T-helper 2 cell treated with Interferon-gamma antibody and Interleukin-4, amounts not matched to agents 100 ng/mL and 5 ng/mL, for 36 hours (primary cell): ENCODE results near the gene TEX261. TPM values are rescaled to one million over a fixed set of nuclear protein-coding genes. Genes with fewer than 3 reads are reported as not detected.

Experiments used
- intact Hi-C: fragments of 100-400 bp; cut with micrococcal nuclease; formaldehyde crosslinking; loops from one replicate; pipeline ENCODE4 v1.15.1; 2023
- total RNA-seq: library from RNA; stranded (reverse); gene quantifications from 2 replicates; pipeline ENCODE4 v1.2.3, GENCODE V29; 2022

Gene TEX261
- total RNA-seq, 1 donor from 2014 or later, result 49.5 TPM

DNA sequence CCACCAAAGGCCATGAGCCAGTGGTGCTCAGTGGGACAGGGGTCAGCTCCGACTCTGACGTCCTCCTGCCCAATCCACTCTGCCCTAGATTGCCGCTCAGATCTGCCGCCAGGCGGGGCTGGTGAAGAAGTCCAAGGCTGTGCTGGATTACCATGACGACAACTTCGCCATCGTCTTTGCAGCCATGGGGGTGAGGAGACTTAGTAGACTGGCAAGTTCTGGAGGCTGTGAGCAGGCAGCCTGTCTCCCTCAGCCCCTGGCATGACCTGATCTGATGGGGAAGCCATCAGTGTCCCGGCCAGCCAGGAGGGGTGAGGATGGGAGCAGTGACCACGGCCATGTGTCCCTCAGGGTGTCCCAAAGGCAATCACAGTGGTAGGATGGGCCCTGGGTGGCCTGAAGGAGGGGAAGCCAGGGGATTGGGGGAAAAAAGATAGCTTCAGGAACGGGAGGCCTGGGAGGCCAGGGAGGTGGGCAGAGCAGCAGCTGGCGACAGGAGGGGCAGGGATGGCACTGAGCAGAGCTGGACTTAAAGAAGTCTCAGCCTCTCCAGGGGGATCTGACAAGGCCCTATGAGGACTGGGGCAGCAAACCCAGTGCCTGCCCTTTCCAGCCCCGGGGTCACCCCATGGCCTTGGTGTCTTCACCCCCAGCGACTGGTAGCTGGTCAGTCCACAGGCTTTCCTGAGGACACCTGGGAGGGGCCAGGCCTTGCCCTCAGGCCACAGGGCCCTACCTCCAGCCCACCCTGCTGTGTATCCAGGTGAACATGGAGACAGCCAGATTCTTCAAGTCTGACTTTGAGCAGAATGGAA is 33.6 kb downstream of the TEX261 start:
- intact Hi-C loops, result no loop called here

DNA sequence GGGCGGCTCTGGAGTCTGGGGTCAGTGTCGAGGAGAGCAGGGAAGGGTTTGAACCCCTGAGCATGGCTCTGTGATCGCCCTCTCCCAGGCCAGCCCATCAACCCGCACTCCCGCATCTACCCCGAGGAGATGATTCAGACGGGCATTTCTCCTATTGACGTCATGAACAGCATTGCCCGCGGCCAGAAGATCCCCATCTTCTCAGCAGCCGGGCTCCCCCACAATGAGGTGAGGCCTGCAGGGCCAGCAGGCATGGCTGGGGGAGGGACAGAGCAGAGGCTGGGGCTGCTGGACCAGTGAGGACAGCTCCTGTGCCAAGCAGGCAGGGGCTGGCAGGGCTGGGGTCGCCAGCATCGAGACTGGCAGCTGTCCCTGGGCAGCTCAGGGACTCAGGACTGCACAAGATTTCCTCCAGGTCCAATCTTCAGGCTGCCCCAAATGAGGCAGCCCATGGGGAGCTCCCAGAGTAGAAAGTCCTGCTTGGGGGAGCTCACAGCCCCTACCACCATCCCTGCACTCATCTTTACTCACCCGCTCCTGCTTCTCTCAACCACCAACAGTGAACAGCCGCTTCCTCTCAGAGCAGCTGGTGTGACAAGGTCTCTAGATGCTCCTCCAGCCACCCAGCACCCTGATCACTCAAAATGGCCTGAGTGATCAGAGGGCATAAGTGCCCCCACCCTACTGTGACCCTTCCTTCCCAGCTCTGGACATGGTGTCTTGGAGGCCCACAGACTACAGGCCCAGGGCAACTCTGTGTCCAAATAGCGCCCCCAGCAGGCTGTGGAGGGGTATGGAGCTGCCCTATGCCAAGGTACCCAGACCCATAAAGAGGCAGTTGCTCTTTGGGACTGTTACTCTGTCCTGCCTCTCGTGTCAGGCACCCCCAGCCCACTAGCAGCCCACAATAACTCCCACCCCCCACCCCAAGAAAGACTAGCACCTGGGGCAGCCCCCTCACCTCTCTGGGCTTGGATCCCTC is 34.5 kb downstream of the TEX261 start:
- intact Hi-C loops, result no loop called here

DNA sequence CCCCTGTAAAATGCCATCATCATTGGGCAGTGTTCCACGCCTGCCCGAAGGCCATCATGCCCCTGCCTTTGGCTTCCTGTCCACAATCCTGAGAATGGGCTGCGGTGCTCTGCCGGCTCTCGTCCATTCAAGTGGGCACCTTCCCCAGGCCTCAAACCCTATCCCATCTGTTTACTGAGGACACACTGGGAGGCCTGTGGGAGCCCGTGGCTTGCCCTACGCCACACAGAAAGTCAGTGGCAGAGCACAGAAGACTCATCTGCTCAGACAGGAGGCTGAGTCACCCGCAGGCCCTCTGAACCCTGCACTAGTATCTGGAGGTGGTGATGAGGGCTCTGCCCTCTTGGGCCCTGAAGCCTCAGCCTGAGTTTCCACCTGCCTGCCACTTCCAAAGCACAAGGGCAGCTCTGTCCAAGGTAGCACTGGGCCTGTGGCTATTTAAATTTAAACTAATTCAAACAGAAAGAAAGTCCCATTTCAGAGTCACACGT is 35.4 kb downstream of the TEX261 start:
- intact Hi-C loops, result no loop called here

DNA sequence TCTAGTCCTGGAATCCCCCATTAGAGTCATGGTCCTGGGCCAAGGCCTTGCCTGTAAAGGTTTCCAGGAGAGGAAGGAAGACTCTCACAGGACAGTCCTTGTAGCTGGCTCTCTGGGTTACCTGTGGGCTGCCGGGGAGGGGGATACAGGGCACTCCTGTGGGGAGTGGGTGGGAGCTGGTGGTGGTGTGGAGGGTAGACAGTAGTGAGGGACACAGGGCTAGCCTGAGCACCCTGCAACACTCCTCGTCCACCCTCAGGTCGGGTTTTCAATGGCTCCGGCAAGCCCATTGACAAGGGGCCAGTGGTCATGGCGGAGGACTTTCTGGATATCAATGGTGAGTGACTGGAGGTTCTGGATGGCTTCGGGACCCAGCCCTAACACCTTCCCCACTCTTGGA is 35.9 kb downstream of the TEX261 start:
- intact Hi-C loops, result no loop called here

DNA sequence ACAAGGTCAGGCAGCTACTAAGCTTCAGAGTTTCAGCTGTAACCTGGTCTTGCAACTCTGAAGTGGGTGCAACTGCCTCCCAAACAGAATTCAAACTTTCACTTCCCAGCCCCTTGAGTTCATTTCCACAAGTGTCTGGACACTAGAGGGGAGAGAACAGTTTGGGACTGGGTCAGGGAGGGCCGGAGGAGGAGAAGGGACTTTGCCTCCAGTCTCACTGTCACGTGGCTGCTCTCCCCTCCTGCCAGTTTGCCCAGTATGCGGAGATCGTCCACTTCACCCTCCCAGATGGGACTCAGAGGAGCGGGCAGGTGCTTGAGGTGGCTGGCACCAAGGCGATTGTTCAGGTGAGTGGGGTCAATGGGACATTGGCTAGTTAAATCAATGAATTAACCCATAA is 36.9 kb downstream of the TEX261 start:
- intact Hi-C loops, result no loop called here

DNA sequence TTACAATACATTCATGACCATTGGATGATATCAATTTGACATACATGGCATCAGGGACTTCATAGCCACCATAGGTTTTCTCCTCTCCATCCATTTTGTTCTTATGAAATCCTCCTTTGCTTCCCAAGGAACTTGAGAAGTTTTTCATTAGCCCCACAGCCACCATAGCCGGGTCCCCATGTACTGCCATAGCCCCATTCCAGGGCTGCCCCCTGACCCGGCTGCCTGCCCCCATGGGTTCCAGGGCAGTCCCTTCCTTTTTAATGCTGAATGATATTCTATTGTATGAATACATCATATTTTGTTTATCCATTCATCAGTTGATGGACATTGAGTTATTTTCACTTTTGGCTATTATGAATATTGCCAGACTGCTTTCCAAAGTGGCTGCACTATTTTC is 38.5 kb downstream of the TEX261 start:
- intact Hi-C loops, result no loop called here

DNA sequence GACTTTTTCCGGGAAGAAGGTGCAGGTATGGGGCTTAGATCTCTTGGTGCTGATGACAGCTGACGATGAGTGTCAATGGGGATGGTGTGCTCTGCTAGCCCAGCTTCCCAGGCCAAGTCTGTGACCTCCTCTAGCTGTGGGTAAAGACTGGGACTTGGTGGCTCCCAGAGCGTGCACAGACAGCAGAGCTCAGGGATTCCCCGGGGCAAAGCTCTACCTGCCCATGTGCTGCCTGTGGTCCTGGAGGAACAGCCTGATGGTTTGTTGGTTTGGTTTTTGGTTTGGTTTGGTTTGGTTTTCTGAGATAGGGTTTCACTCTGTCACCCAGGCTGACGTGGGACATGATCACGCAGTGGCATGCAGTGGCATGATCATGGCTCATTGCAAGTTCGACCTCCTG is 39.8 kb downstream of the TEX261 start:
- intact Hi-C loops, result no loop called here

DNA sequence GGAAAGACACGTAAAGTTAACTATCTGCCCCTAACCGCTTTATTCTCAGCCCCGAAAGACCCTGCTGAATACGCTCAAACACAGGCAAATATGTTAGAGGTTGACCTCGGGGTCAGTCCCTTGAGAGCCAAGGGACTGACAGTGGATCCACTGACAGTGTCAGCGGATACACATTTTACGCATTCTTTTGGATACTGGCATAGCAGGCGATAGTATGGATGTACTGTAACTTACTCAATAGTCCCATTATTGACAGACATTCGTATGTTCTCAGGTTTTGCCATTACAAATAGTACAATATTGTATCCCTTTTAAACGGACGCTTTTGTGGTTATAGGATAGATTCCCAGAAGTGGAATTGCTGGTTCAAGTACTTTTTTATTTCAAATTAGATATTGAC is 45.6 kb downstream of the TEX261 start:
- intact Hi-C loops, result loop anchor here (5.0 to 10.0 kb wide), 2 partner anchors 43 to 294 kb away; partner anchors contain the start of gene TEX261

DNA sequence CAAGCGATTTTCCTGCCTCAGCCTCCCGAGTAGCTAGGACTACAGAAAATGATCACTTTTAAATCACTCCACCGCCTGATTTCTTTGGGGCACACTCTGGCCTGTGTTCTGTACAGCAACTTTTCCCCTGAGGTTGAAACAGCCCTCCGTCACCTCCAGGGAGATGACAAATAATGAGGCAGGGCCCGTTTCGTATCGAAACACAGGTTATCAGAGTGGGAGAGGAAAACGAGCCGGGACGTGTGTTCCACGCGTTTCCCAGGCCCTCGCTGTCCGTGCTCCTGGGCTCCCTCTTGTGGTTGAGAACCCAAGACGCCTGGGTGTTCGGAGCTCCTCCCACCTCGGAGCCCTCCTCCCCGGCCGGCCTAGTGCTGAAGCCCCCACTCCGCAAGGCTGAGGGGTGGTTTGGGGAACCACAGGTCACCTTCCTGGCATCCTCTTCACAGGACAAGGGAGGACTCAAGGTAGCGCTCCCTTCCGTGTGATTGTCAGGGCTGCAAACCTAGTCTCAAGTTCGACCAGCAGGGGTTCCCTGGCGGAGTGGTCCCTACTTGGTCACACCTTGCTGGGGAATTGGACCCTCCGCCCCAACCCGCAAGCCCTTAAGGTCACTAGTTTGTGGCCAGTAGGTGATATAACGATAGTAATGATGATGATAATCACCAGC is 46.2 kb downstream of the TEX261 start:
- intact Hi-C loops, result loop anchor here (1.0 to 10.0 kb wide), 3 partner anchors 44 to 294 kb away; partner anchors contain the start of gene TEX261

DNA sequence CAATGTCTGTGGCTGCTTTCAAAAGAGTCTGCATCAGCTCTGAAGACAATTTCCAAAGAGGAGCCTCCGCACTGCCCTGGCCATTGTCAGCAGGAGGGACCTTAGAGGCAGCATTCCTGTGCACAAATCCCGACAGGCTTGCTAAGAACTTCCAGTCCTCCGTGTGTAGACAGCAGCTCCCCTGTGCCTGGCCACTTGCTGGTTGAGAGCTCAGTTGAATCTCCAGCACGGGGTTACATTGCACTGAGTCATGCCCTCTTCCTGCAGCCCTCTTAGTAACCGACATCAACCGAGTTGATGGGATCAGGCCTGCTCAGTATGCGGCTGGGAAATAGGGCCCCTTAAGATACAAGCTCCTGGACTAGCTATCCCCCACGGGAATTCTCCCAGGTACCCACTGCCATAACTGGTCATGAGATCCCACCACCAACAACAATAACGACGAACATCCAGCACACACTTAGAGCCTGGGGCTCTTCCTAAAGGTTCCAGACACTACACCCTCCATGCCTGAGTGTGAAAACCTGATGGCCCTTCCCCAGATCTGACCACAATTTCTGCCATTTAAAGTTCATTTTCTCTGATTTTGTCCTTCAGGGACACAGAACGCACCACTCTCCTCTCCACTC is 47.0 kb downstream of the TEX261 start:
- intact Hi-C loops, result loop anchor here (1.0 to 10.0 kb wide), 6 partner anchors 45 to 643 kb away; partner anchors contain the start of gene TEX261

DNA sequence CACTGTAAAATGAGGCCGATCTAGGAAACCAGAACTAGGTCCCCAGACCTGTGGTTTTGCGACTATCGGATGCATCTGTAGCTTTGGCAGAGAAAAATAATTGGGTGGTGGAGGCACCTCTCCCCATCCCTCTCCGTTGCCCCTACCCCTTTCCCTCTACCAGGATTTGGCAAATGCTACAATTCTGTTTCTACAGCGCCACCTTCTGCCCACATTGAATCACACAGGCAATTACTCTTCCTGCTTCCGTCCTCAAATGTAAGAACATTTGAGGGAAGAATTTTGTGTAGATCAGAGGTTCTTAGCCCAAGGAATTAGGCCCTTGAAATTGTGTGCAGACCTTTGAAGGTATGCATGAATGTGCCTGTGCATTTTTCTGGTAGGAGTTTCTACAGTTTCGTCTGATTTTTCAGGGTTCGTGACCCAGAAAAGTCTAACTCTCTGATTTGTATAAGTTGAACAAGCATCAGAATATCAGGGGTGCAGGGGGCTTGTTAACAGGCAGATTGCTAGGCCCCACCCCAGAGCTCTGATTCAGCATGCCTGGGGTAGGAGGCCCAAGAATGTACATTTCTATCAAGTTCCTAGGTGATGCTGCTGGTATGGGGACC is 47.7 kb downstream of the TEX261 start:
- intact Hi-C loops, result loop anchor here (1.0 to 10.0 kb wide), 5 partner anchors 45 to 642 kb away; partner anchors contain the start of gene TEX261

DNA sequence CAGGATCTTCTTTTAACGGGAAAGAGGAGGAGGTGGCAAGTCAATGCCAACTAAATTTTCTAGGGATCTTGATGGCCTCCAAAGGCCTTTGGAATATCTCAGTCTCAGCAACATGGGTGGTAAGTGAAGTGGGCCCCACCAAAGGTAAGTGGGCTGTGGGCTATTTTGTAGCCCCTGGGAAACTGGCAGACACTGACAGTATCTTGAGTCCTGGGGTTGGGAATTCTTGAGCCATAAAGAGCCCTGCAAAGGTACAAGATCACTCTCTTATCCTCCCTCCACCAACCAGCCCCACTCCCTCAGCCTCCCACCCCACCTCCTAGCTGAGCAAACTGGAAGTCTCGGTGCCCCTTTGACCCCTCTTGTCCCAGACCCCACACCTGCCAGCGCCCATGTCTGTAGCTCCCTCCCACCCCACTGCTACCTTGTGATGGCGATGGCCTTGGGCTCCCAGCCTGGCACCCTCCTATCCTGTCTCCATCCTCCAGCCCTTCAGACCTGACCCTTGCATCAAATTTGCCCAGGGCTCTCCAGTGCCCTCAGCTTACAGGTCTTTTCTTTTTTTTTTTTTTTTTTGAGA is 50.5 kb downstream of the TEX261 start:
- intact Hi-C loops, result loop anchor here (10.0 kb wide), 1 partner anchor 289 kb away; no protein-coding TSS in a partner anchor

DNA sequence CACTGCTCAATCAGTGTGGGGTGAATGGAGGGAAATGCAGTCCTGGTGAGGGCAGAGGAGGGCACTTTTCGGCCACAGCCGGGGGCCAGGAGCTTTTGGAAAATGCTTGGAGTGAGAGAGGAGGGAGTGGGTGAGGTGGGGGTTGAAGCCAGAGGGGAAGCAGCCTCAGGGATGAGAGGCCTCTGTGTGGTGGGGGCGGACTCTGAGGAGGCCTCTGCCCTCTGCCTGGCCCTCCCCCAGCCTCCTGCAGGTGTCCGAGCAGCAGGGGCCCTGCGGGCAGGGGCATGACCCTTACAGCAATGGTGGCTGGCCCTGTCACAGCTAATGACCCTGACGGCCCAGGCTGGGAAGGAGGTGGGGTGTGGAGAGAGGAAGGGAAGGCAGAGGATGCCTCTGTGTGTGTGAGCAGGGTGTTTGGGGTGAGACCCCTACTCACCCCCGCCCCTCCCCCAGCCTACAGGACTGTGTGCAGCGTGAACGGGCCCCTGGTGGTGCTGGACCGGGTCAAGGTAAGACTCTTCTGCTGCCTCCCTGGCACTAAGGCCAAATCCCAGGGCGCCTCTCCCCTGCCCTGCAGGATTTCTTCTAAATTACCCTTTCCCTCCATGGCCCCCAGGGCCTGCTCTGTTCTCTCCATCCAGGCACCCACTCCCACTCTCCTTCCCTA is 51.3 kb downstream of the TEX261 start:
- intact Hi-C loops, result loop anchor here (10.0 kb wide), 1 partner anchor 289 kb away; no protein-coding TSS in a partner anchor

DNA sequence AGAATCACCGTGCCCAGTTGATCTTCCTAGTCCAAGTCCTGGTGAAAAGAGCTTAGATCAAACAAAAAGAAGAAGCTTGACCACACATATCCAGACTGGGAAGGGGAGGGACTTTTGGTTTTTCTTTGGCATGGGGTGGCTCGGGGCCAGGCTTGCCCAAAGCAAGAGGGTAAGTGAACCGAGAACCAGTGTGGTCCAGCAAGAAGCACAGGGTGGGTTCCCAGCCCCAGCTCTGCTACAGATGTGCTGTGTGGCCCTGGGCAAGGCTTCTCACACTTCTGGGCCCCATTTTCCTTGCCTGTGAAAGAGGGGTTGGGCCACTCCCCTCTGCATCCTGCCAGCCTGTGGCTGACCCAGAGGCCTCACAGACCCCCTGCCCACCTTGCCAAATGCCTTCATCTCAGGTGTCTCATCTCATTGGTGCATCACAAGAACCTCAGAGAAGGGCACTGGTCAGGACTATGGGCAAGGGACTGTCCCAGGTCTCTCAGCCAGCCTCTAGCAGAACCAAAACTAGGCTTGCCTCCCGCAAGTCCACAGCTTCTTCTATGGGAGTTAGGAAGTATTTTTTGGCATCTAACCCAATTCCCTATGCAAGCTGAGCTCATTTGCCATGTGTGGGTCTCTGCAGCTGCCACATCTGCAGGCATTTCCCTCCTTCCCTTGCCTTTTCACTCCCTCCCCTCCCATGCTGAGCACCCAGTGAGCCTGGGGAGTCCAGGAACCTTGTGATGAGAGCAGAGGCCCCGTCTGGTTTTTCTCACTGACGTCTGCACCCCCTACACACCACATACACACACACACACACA is 52.1 kb downstream of the TEX261 start:
- intact Hi-C loops, result loop anchor here (10.0 kb wide), 1 partner anchor 288 kb away; no protein-coding TSS in a partner anchor

DNA sequence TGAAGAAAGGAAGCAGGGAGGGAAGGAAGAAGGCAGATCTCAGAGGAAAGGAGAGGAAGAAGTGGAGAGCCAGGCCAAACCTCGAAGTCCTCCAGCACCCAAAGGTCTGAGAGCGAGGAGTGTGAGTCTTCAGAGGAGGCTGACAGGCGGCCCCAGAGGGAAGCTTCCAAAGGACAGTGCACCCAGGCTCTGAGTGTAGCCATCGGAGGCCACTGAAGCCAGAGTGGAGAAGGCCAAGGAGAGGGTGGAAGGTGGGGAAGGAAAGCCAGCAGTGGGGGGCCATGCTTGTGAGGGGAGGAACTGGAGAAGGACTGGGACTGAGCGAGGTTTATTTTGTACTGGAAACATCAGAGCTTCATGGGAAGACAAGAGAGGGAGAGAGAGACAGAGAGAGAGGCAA is 53.0 kb downstream of the TEX261 start:
- intact Hi-C loops, result loop anchor here (10.0 kb wide), 1 partner anchor 287 kb away; no protein-coding TSS in a partner anchor

DNA sequence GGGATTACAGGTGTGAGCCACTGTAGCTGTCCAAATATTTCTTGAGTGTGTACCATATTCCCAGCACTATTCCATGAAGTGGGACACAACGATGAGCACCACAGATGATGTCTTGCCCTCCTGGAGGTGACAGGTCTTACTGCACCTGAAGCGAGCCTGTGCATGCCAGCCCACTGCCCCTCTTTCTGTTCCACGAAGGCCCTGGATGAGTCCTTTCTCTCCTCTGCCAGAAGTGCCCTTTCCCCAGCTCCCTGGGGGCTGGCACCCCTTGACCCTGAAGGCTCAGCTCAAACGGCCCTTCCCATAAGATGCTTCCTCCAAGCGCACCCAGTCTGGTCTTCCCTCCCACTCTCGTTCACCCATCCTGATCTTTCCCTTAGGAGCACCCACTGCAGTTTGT is 53.5 kb downstream of the TEX261 start:
- intact Hi-C loops, result loop anchor here (10.0 kb wide), 1 partner anchor 286 kb away; no protein-coding TSS in a partner anchor

DNA sequence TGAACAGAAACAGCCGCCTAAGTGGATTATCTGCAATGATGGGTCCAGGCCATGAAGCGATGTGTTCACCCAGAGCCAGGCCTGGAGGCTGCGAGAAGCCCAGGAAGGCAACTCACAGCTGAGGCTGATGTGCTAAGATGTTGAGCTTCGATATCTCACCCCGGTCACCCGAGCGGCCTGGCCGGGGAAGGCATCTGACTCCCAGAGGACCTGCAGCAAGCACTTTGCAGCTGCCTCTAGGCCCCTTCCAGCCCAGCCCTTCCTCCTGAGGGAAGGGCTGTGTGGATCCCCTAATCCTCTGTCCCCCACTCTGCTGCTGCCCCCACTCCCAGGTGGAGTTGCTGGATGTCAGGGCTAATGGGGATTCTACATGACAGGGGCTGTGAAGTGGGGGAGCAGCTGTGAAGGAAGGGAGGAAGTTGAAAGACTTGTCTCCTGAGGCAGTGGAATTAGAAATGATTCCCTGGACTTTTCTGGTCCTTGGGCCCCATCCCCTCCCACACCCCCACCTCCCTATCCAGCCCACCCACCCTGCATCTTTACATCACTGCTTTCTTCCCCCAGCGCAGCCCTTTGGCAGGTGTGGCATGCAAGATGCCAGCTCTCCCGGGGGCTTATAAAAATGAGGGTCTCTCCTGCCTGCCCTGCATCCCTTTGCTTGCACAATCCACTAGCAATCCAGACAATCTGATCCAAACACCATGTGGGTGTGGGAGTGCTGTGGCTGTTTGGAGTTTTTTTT is 54.7 kb downstream of the TEX261 start:
- intact Hi-C loops, result loop anchor here (10.0 kb wide), 1 partner anchor 285 kb away; no protein-coding TSS in a partner anchor
